ENCODE data around the gene ZMYND8.
"Not testable (repeated sequence)": the region's sequence is repeated elsewhere in the genome, so short reads cannot be mapped to it uniquely, and the experiment has no call there.

ZMYND8 gene

GRCh38 chr20:47289096-47289495 lies 67.4 kb downstream of the ZMYND8 start:
- H3K4me3 ChIP-seq (ENCODE audit: low read depth, low read length), result no peak overlapping the region
- DNase-seq (ENCODE audit: low read depth, low spot score), result no peak
- ChIA-PET CTCF (interaction anchor here (1.3 to 4.1 kb wide), 3 partner anchors 8 to 95 kb away, joined by 3 to 28 read pairs (median 8); no protein-coding TSS in a partner anchor), POLR2A (no interaction called here)
- TF ChIP-seq CTCF (IDR thresholded peaks at IDR 0.05; ENCODE audit: insufficient read depth, low read length, missing control alignments), result no peak

- H3K4me3 ChIP-seq (ENCODE audit: low read depth, low read length); POLR2A ChIA-PET; DNase-seq (ENCODE audit: low read depth, low spot score): not testable (repeated sequence)
- CTCF ChIA-PET, result interaction anchor here (0.6 to 4.1 kb wide), 5 partner anchors 9 to 95 kb away, joined by 3 to 28 read pairs (median 5); no protein-coding TSS in a partner anchor
These were observed 68.0 kb downstream of the ZMYND8 start for GRCh38 chr20:47288530-47288929.

DNA sequence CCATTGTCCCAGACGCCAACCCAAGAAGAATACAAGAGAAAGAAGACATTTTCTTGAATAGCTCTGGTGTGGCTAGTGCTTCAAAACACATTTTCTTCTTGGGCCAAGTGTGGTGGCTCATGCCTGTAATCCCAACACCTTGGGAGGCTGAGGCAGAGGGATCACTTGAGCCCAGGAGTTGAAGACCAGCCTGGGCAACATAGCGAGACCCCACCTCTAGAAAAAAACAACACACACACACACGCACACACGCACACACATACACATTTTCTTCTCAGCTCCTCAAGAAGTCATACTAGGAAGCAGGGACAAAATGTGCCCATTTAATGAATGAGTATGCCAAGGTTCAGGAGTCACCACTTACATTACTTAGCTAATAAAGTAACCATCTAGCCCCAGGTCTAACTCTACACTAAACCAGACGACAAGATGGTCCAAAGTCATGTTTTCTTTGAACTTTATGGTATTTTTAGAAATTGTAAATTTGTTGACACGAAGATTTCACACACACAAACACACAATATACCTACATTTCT lies 68.8 kb downstream of the ZMYND8 start:
- TF ChIP-seq CTCF (IDR thresholded peaks at IDR 0.05; ENCODE audit: insufficient read depth, low read length, missing control alignments), result no peak
- ChIA-PET POLR2A (no interaction called here), CTCF (interaction anchor here (0.6 to 4.1 kb wide), 5 partner anchors 9 to 96 kb away, joined by 3 to 28 read pairs (median 5); no protein-coding TSS in a partner anchor)
- DNase-seq (ENCODE audit: low read depth, low spot score), result no peak
- H3K4me3 ChIP-seq (ENCODE audit: low read depth, low read length), result no peak overlapping the region

GRCh38 chr20:47286681-47287080 lies 69.8 kb downstream of the ZMYND8 start:
- DNase-seq (ENCODE audit: low read depth, low spot score), result no peak
- H3K4me3 ChIP-seq (ENCODE audit: low read depth, low read length), result no peak overlapping the region
- TF ChIP-seq CTCF (IDR thresholded peaks at IDR 0.05; ENCODE audit: insufficient read depth, low read length, missing control alignments), result no peak
- ChIA-PET CTCF (interaction anchor here (1.3 to 4.1 kb wide), 4 partner anchors 8 to 97 kb away, joined by 3 to 28 read pairs (median 12); no protein-coding TSS in a partner anchor), POLR2A (no interaction called here)

- TF ChIP-seq CTCF (IDR thresholded peaks at IDR 0.05; ENCODE audit: insufficient read depth, low read length, missing control alignments), result no peak
- CTCF ChIA-PET, result interaction anchor here (0.6 to 4.1 kb wide), 2 partner anchors 99 kb away, joined by 3 to 28 read pairs; no protein-coding TSS in a partner anchor
- POLR2A ChIA-PET, result no interaction called here
- no peak for DNase-seq (ENCODE audit: low read depth, low spot score)
- no peak overlapping the region for H3K4me3 ChIP-seq (ENCODE audit: low read depth, low read length)
These were observed 71.3 kb downstream of the ZMYND8 start for GRCh38 chr20:47285189-47285588.

GRCh38 chr20:47284373-47284772 lies 72.1 kb downstream of the ZMYND8 start:
- DNase-seq (ENCODE audit: low read depth, low spot score), result no peak
- POLR2A ChIA-PET, result no interaction called here
- TF ChIP-seq CTCF (IDR thresholded peaks at IDR 0.05; ENCODE audit: insufficient read depth, low read length, missing control alignments), result no peak

GRCh38 chr20:47283411-47283810 lies 73.1 kb downstream of the ZMYND8 start:
- no peak for DNase-seq (ENCODE audit: low read depth, low spot score)
- ChIA-PET POLR2A (interaction anchor here (1.6 kb wide), 1 partner anchor 9 kb away, joined by 4 read pairs; no protein-coding TSS in a partner anchor), CTCF (interaction anchor here (2.2 to 3.2 kb wide), 2 partner anchors 10 to 101 kb away, joined by 14 to 19 read pairs; no protein-coding TSS in a partner anchor)
- no peak overlapping the region for H3K4me3 ChIP-seq (ENCODE audit: low read depth, low read length)
- no peak for TF ChIP-seq CTCF (IDR thresholded peaks at IDR 0.05; ENCODE audit: insufficient read depth, low read length, missing control alignments)

More at GRCh38 chr20:47284373-47284772, 72.1 kb downstream of the ZMYND8 start:
- CTCF ChIA-PET, result interaction anchor here (0.6 to 2.2 kb wide), 2 partner anchors 11 to 100 kb away, joined by 3 to 14 read pairs; no protein-coding TSS in a partner anchor
- H3K4me3 ChIP-seq (ENCODE audit: low read depth, low read length), result no peak overlapping the region
